OCI-LY3 (cell line): ENCODE measurements around the gene CACNA1E.

Experiments used
- EZH2phosphoT487 ChIP-seq: fragments of 200-600 bp; shearing (Covaris generic); IDR thresholded peaks from 2 replicates; pipeline ENCODE4 v1.6.1; 2018; ENCODE audit warnings: antibody characterized with exemption, mixed run types, low read depth
- TF ChIP-seq, protein P1 (sequence below): fragments of 200-600, 300-600 bp; sonication (generic); IDR thresholded peaks from 2 replicates; pipeline ENCODE4 v1.5.1; 2014; ENCODE audit warnings: antibody characterized with exemption, low read length, low read depth

DNA sequence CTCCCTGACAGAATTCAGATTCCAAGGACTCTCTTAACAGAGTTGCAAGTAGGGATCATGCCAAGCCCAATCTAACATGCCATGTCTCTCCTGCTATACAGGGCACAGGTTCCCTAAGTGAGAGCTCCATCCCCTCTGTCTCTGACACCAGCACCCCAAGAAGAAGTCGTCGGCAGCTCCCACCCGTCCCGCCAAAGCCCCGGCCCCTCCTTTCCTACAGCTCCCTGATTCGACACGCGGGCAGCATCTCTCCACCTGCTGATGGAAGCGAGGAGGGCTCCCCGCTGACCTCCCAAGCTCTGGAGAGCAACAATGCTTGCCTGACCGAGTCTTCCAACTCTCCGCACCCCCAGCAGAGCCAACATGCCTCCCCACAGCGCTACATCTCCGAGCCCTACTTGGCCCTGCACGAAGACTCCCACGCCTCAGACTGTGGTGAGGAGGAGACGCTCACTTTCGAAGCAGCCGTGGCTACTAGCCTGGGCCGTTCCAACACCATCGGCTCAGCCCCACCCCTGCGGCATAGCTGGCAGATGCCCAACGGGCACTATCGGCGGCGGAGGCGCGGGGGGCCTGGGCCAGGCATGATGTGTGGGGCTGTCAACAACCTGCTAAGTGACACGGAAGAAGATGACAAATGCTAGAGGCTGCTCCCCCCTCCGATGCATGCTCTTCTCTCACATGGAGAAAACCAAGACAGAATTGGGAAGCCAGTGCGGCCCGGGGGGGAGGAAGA is 315.0 kb downstream of the CACNA1E start:
- TF ChIP-seq, protein P1, sequence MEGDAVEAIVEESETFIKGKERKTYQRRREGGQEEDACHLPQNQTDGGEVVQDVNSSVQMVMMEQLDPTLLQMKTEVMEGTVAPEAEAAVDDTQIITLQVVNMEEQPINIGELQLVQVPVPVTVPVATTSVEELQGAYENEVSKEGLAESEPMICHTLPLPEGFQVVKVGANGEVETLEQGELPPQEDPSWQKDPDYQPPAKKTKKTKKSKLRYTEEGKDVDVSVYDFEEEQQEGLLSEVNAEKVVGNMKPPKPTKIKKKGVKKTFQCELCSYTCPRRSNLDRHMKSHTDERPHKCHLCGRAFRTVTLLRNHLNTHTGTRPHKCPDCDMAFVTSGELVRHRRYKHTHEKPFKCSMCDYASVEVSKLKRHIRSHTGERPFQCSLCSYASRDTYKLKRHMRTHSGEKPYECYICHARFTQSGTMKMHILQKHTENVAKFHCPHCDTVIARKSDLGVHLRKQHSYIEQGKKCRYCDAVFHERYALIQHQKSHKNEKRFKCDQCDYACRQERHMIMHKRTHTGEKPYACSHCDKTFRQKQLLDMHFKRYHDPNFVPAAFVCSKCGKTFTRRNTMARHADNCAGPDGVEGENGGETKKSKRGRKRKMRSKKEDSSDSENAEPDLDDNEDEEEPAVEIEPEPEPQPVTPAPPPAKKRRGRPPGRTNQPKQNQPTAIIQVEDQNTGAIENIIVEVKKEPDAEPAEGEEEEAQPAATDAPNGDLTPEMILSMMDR: no peak
- TF ChIP-seq EZH2phosphoT487: no peak
